Fibroblast of lung (primary cell): ENCODE results near the gene CYTH4. TPM values are rescaled to one million over a fixed set of nuclear protein-coding genes. Genes with fewer than 3 reads are reported as not detected.

Experiments used
- DNase-seq, 2 donors: peaks; one replicate each; pipeline versions ENCODE4 v3.0.0 to v3.0.0-alpha.2; 2010; ENCODE audit warnings: low read depth in 2 of 2
- H2AFZ ChIP-seq: 2 replicates; pipeline ENCODE4 v1.5.1; 2012; ENCODE audit warnings: low read length, control low read depth, inconsistent platforms
- H3K27ac ChIP-seq: 2 replicates; pipeline ENCODE4 v1.5.1; 2011; ENCODE audit warnings: low read length, control low read depth; ENCODE audit not compliant: insufficient read depth
- H3K27me3 ChIP-seq: 2 replicates; pipeline ENCODE4 v1.5.1; 2011; ENCODE audit warnings: mild to moderate bottlenecking, low read length; ENCODE audit not compliant: control insufficient read depth, insufficient read depth
- H3K36me3 ChIP-seq: 2 replicates; pipeline ENCODE4 v1.5.1; 2011; ENCODE audit warnings: low read length; ENCODE audit not compliant: control insufficient read depth, insufficient read depth
- H3K4me1 ChIP-seq: 2 replicates; pipeline ENCODE4 v1.5.1; 2011; ENCODE audit warnings: low read length; ENCODE audit not compliant: control insufficient read depth, insufficient read depth; ENCODE audit errors: extremely low read depth
- H3K4me2 ChIP-seq: 2 replicates; pipeline ENCODE4 v1.5.1; 2011; ENCODE audit warnings: low read length, control low read depth; ENCODE audit not compliant: insufficient read depth; ENCODE audit errors: extremely low read depth
- H3K4me3 ChIP-seq, 4 experiments: fragments of 200-600 bp in 1 of 4; sonication (generic) in 1 of 4; replicated peaks in 1 of 4; 2 replicates each; pipeline ENCODE4 v1.5.1; 2011 to 2016; ENCODE audit warnings: low read length in 4 of 4, low read depth in 3 of 4, mild to moderate bottlenecking in 3 of 4, control low read depth in 2 of 4, inconsistent platforms in 1 of 4, mixed read lengths in 1 of 4; ENCODE audit not compliant: insufficient read depth in 1 of 4; ENCODE audit errors: control extremely low read depth in 1 of 4
- H3K79me2 ChIP-seq: 2 replicates; pipeline ENCODE4 v1.5.1; 2012; ENCODE audit warnings: mild to moderate bottlenecking, low read length, inconsistent platforms; ENCODE audit not compliant: control insufficient read depth, insufficient read depth
- H3K9ac ChIP-seq: 2 replicates; pipeline ENCODE4 v1.5.1; 2011; ENCODE audit warnings: mild to moderate bottlenecking, low read length, control low read depth; ENCODE audit not compliant: insufficient read depth
- H3K9me3 ChIP-seq: 2 replicates; pipeline ENCODE4 v1.5.1; 2012; ENCODE audit warnings: low read depth, low read length; ENCODE audit not compliant: control insufficient read depth, insufficient read depth
- H4K20me1 ChIP-seq: 2 replicates; pipeline ENCODE4 v1.5.1; 2011; ENCODE audit warnings: low read length; ENCODE audit not compliant: control insufficient read depth, insufficient read depth; ENCODE audit errors: extremely low read depth
- EZH2 ChIP-seq: IDR thresholded peaks from 2 replicates; pipeline ENCODE4 v1.5.1; 2012; ENCODE audit warnings: low read length, control low read depth, mild to moderate bottlenecking; ENCODE audit errors: missing control alignments
- polyA plus RNA-seq, 2 donors: library from polyadenylated mRNA; depleted of rRNA in 1 of 2; stranded (reverse) in 1 of 2; unstranded in 1 of 2; fragments of >200 nt; gene quantifications; 2 replicates each; pipeline ENCODE4 v1.2.1, GENCODE V29; 2011 to 2012; ENCODE audit warnings: missing spikeins in 1 of 2
- total RNA-seq: library from RNA; depleted of rRNA; stranded (reverse); fragments of >200 nt; gene quantifications from 2 replicates; pipeline ENCODE4 v1.2.1, GENCODE V29; 2014
- TF ChIP-seq, protein P1 (sequence below), 2 donors: IDR thresholded peaks in 1 of 2; conservative IDR thresholded peaks in 1 of 2; 1 replicate in 1 of 2; 2 replicates in 1 of 2; pipeline ENCODE4 v1.5.1; 2011 to 2012; ENCODE audit warnings: low read length in 2 of 2, control low read depth in 1 of 2, inconsistent platforms in 1 of 2, low read depth in 1 of 2, mild to moderate bottlenecking in 1 of 2

The CYTH4 gene
- total and polyA plus RNA-seq, 2 donors (not counting 1 experiment from before 2014, with no cell fraction given): under 0.01 TPM; not detected in 1

DNA sequence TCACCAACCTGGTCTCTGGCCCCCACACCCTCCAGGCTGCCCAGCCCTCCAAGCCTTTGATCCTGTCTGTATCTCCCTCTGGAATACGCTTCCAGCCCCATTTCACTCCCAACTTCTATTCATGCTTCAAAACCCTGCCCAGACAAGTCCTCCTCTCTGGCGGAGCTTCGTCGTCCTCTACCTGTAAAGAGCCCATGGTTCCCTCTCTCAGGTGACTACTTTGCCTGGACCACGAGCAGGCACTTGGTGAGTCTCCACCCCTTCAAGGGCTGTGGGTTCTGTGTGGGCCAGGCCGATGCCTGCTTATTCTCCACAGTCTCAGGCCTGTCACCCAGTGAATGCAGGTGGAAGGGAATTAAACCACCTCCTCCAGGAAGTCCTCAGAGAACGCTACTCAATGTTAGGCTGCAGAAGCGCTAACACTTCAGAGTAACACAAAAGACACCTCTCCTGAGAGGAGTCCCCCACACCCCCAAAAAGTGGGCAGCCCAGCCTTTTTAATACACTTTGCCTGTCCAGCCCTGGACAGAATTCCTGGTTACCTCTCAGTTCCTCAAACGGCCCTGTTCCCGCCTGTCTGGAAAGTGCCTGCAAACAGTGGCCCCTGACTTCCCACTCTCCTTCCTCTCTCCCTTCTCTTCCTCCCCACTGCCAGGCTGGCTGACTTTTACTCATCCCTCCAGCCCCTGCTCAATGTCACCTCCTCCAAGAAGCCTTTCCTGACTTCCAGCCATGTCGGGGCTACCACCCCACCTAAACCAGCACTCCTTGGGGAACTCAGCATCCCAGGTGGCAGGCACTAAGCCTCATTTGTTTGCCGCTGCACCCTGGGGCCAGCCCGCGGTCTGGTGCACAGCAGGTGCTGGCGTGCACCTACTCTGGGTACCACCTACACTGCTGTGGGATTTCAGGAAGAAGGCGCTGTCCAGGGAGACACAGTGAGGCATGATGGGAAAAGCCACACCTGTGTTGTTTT is 47.3 kb upstream of the CYTH4 start:
- no peak for DNase-seq
- Histone ChIP-seq H4K20me1 (no peaks in the 10 kb centered on the region), H3K27me3 (no peaks in the 10 kb centered on the region), H3K79me2 (no peaks in the 10 kb centered on the region), H3K4me2 (no peak overlapping the region), H3K9me3 (no peaks in the 10 kb centered on the region), H3K27ac (no peak overlapping the region), H3K4me3 (no peak overlapping the region), H3K4me1 (peaks cover 2% of the 10 kb centered on the region), H3K36me3 (no peaks in the 10 kb centered on the region), H3K9ac (no peak overlapping the region), H2AFZ (no peak overlapping the region)
- TF ChIP-seq, protein P1, sequence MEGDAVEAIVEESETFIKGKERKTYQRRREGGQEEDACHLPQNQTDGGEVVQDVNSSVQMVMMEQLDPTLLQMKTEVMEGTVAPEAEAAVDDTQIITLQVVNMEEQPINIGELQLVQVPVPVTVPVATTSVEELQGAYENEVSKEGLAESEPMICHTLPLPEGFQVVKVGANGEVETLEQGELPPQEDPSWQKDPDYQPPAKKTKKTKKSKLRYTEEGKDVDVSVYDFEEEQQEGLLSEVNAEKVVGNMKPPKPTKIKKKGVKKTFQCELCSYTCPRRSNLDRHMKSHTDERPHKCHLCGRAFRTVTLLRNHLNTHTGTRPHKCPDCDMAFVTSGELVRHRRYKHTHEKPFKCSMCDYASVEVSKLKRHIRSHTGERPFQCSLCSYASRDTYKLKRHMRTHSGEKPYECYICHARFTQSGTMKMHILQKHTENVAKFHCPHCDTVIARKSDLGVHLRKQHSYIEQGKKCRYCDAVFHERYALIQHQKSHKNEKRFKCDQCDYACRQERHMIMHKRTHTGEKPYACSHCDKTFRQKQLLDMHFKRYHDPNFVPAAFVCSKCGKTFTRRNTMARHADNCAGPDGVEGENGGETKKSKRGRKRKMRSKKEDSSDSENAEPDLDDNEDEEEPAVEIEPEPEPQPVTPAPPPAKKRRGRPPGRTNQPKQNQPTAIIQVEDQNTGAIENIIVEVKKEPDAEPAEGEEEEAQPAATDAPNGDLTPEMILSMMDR (conservative IDR thresholded peaks at IDR 0.05 in 1 of 2, IDR thresholded peaks at IDR 0.05 in 1 of 2; ENCODE audit: low read depth in 1 of 2, low read length in 2 of 2): no peak
- TF ChIP-seq EZH2: no peak

DNA sequence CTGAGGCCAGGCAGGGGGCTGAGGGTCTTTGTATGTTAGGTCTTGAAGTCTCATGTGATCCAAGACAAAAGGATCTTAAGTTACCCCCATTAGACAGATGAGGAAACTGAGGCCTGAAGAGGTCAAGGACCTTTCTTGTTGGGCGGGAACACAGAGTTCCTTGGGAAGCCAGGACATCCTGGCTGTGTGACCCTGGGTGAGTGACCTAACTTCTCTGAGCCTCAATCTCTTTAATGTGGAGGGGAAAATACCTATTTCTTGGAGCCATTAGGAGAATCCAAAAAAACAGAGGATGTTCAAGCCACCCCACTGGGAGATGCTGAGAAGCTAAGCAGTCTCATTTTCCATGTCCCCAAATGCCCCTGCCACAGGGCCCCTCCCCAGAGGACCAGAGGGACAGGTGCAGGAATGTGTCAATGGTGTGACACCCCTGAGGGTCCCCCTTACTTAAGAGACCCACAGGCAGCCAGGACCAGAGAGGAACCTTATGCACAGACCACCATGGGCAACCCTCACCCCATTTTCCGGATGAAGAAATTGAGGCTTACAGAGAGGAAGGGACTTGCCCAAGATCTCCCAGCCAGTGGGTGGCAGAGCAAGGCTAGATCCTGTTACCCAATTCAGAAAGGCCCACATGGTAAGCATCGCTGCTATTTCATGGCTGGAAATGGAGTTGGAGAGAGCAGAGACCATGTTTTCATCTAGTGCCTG is 46.3 kb upstream of the CYTH4 start:
- H3K9me3 ChIP-seq: no peaks in the 10 kb centered on the region

More for the DNA sequence above, 46.3 kb upstream of the CYTH4 start:
- Histone ChIP-seq H3K9ac (no peak overlapping the region), H3K36me3 (no peaks in the 10 kb centered on the region), H3K79me2 (no peaks in the 10 kb centered on the region), H3K4me2 (no peak overlapping the region), H2AFZ (no peak overlapping the region), H3K27ac (no peak overlapping the region), H4K20me1 (no peaks in the 10 kb centered on the region), H3K4me1 (no peaks in the 10 kb centered on the region), H3K27me3 (no peaks in the 10 kb centered on the region), H3K4me3 (no peak overlapping the region)
- no peak for DNase-seq
- TF ChIP-seq, protein P1 (conservative IDR thresholded peaks at IDR 0.05 in 1 of 2, IDR thresholded peaks at IDR 0.05 in 1 of 2; ENCODE audit: low read depth in 1 of 2, low read length in 2 of 2): no peak
- no peak for TF ChIP-seq EZH2
